Kidney (tissue), 14 donors: Measurements from ENCODE around the gene SPNS2. TPM values are rescaled to one million over a fixed set of nuclear protein-coding genes. Genes with fewer than 3 reads are reported as not detected.

Experiments used
- DNase-seq, 5 donors: peaks; one replicate each; pipeline ENCODE4 v3.0.0-alpha.2; 2013 to 2020
- FAIRE-seq: peaks from 2 replicates; lab custom pipeline; 2012; peaks lifted over from hg19 to GRCh38; lab: Jason Lieb, UNC
- H3K27ac ChIP-seq, 2 donors: one replicate each; pipeline ENCODE4 v1.7.0; 2013; ENCODE audit warnings: low read depth in 2 of 2, low read length in 2 of 2, inconsistent platforms in 1 of 2
- H3K27me3 ChIP-seq: one replicate; pipeline ENCODE4 v1.7.1; 2013; ENCODE audit warnings: low read length, inconsistent platforms; ENCODE audit not compliant: control insufficient read depth, insufficient read depth
- H3K36me3 ChIP-seq, 3 donors: one replicate each; pipeline versions ENCODE4 v1.7.0 to v1.7.1; 2013; ENCODE audit warnings: low read length in 3 of 3, control low read depth in 1 of 3, inconsistent platforms in 1 of 3; ENCODE audit not compliant: insufficient read depth in 3 of 3, control insufficient read depth in 2 of 3
- H3K4me1 ChIP-seq, 3 donors: one replicate each; pipeline versions ENCODE4 v1.7.0 to v1.7.1; 2013; ENCODE audit warnings: low read length in 3 of 3, inconsistent platforms in 1 of 3, low read depth in 1 of 3; ENCODE audit not compliant: control insufficient read depth in 2 of 3, insufficient read depth in 2 of 3
- H3K4me3 ChIP-seq, 3 donors: one replicate each; pipeline versions ENCODE4 v1.7.0 to v1.8.1; 2013; ENCODE audit warnings: low read length in 3 of 3, control low read depth in 1 of 3, inconsistent platforms in 1 of 3
- H3K9ac ChIP-seq, 3 donors: one replicate each; pipeline versions ENCODE4 v1.7.0 to v1.7.1; 2013; ENCODE audit warnings: low read length in 3 of 3, control low read depth in 1 of 3, inconsistent platforms in 1 of 3
- H3K9me3 ChIP-seq, 3 donors: one replicate each; pipeline versions ENCODE4 v1.7.0 to v1.7.1; 2013; ENCODE audit warnings: low read length in 3 of 3, control low read depth in 1 of 3, inconsistent platforms in 1 of 3; ENCODE audit not compliant: control insufficient read depth in 2 of 3, insufficient read depth in 1 of 3
- intact Hi-C: fragments of 100-400 bp; cut with DNase I; formaldehyde crosslinking; loops from one replicate; pipeline ENCODE4 v1.11.1; 2022
- polyA plus RNA-seq: library from polyadenylated mRNA; stranded (reverse); fragments of 350-450 nt; fragmentation: Illumina TruSeq; extraction: RNeasy Lipid Tissue Mini Kit (QIAGEN cat#74804); gene quantifications from one replicate; pipeline ENCODE4 v1.2.3, GENCODE V29; 2014; ENCODE audit warnings: low read depth, low replicate concordance; ENCODE audit not compliant: insufficient read depth
- total RNA-seq: library from RNA; stranded (reverse); fragmentation: NEBNext Ultra II Directional; extraction: Animal tissue kit (Norgen Biotek cat#: 25700); gene quantifications from one replicate; pipeline ENCODE4 v1.2.1, GENCODE V29; 2021
- TF ChIP-seq, protein P1 (sequence below): IDR thresholded peaks from 3 replicates; pipeline ENCODE4 v1.5.1; 2012; ENCODE audit warnings: mild to moderate bottlenecking, moderate library complexity, borderline replicate concordance; ENCODE audit not compliant: insufficient read depth; ENCODE audit errors: extremely low read depth
- donor health status: control.
- donor health status: control.
- donor health status: control.
- donor health status: control.
- donor health status: control.
- donor health status: DM: yes; HTN: yes; CAD: no.
- donor health status: Normal renal cell carcinoma (clear cell type).

The SPNS2 gene
- total and polyA plus RNA-seq, 2 donors from 2014 or later = 60.5 to 75.1 TPM

DNA sequence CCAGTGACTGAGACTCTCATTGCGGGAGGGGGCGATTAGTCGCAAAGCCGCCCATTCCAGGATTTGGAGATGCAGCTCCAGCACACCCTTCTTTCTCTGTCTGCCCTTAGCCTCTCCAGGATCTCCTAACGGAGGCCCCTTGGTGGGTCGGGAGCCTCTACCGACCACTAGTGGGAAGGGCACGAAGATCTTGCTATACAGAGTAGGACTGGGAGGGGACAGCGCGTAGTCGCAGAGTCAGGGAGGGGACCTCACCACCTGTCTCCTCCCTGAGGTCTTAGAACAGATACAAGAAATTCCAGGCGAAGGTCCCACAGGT, 85.1 kb downstream of the SPNS2 start:
- FAIRE-seq (no peak), DNase-seq (peak in 4 of 5 donors; percentile 78 to 85 (median 84))
- H3K27me3 ChIP-seq = no peaks in the 10 kb centered on the region
- no peaks in the 10 kb centered on the region for H3K9me3 ChIP-seq
- peak overlapping the region; percentile 82 to 95 for H3K27ac ChIP-seq
- peak overlapping the region; percentile 25 to 79 (median 29) for H3K9ac ChIP-seq
- peak overlapping the region; percentile 45 to 72 (median 59) for H3K4me3 ChIP-seq
- TF ChIP-seq, protein P1, sequence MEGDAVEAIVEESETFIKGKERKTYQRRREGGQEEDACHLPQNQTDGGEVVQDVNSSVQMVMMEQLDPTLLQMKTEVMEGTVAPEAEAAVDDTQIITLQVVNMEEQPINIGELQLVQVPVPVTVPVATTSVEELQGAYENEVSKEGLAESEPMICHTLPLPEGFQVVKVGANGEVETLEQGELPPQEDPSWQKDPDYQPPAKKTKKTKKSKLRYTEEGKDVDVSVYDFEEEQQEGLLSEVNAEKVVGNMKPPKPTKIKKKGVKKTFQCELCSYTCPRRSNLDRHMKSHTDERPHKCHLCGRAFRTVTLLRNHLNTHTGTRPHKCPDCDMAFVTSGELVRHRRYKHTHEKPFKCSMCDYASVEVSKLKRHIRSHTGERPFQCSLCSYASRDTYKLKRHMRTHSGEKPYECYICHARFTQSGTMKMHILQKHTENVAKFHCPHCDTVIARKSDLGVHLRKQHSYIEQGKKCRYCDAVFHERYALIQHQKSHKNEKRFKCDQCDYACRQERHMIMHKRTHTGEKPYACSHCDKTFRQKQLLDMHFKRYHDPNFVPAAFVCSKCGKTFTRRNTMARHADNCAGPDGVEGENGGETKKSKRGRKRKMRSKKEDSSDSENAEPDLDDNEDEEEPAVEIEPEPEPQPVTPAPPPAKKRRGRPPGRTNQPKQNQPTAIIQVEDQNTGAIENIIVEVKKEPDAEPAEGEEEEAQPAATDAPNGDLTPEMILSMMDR = no peak
- H3K36me3 ChIP-seq = no peaks in the 10 kb centered on the region
- peaks cover 2 to 38% (median 23%) of the 10 kb centered on the region in 3 donors for H3K4me1 ChIP-seq
- intact Hi-C loops = no loop called here

DNA sequence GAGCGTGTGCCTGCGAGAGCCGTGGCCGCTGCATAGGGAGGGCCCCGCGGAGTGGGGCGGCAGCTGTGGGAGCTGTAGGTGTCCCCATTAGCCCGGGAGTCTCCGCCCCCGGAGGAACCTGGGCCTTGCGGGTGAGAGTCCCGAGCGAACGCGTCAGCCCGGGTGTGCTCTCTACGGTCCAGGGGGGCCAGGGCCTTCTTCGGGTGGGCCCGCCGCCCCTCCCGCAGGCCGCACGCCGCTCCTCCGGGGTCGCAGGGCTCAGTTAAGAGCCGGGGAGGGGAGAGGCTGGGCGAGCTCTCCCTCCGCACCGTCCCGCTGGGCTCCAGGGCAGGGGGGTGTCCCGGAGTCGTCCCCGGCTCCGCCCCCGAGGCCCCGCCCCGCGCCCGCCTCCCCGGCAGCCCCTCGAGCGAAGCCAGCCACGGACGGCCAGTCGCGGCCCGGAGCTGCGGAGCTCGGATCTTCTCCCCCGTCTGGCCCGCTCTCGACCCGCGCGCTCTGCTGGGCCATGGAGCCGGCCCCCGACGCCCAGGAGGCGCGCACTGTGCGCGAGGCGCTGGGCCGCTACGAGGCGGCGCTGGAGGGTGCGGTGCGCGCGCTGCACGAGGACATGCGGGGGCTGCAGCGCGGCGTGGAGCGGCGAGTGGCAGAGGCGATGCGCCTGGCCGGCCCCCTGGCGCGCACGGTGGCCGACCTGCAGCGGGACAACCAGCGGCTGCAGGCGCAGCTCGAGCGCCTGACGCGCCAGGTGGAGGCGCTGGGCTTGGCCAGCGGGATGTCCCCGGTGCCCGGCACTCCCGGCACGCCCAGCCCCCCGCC, 85.6 kb downstream of the SPNS2 start, which contains the start of gene SMTNL2:
Gene SMTNL2 (plus strand): TSS at position 429 of the 816 bp plus-strand sequence. CDS start 77 bp downstream, at position 506.
- Histone ChIP-seq H3K36me3 (no peaks in the 10 kb centered on the region), H3K9ac (peak within 1 kb of the TSS; percentile 25 to 79 (median 29)), H3K27ac (peak within 1 kb of the TSS; percentile 82 to 95), H3K4me3 (peak within 1 kb of the TSS; percentile 45 to 72 (median 59)), H3K4me1 (peaks cover 2 to 43% (median 27%) of the 10 kb centered on the region in 3 donors), H3K9me3 (no peaks in the 10 kb centered on the region), H3K27me3 (no peaks in the 10 kb centered on the region)
- no peak for FAIRE-seq
- peak; percentile 88 to 93 (median 89) for DNase-seq
- TF ChIP-seq, protein P1 = no peak
- intact Hi-C loops = no loop called here

DNA sequence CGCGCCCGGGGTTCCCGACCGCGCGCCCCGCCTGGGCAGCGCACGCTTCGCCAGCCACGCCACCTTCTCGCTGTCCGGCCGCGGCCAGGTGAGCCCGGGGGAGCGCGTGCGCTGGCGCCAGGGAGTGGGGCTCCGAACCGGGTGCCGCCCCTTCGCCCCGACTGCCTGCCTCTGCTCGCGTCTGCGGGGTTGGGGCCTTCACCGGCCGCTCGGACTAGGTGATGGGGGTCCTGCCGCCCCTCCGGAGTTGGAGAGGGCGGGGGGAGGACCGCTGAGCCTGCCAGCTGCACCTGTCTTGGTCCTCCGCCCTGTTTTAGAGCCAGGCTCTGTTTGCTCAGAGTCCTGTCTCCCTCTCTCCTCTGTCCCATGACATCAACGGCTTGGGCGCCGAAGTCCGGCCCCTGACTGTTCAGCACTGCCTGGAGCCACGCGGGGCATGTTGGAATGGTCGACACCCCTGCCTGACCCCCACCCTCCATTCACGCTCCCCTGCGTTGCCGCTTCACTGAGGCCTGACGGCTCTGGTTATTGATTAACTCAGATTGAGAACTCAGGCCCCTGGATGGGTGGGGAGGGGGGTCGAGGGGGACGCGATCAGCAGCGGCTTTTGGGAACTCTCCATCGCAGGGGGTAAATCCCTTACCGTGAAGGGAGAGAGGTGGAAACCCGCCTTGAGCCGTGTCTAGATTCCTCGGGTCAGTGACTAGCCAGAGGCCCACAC, 86.4 kb downstream of the SPNS2 start:
- H3K27me3 ChIP-seq = no peaks in the 10 kb centered on the region
- DNase-seq (peak; percentile 90 to 94 (median 93)), FAIRE-seq (no peak)
- H3K4me3 ChIP-seq = peak overlapping the region; percentile 36 to 72 (median 59)
- intact Hi-C loops = no loop called here
- H3K9ac ChIP-seq = peak overlapping the region in 1 of 3 donors; percentile 73
- H3K9me3 ChIP-seq = no peaks in the 10 kb centered on the region
- H3K27ac ChIP-seq = peak overlapping the region; percentile 82 to 95
- TF ChIP-seq, protein P1 = no peak
- H3K36me3 ChIP-seq = no peaks in the 10 kb centered on the region
- H3K4me1 ChIP-seq = peaks cover 2 to 46% (median 27%) of the 10 kb centered on the region in 3 donors
